A673 (cell line): Measurements from ENCODE around the gene AGBL2. TPM values are rescaled to one million over a fixed set of nuclear protein-coding genes. Genes with fewer than 3 reads are reported as not detected.
"Not testable (repeated sequence)": the region's sequence is repeated elsewhere in the genome, so short reads cannot be mapped to it uniquely, and the experiment has no call there.

Source experiments
- BruUV-seq: library from RNA; stranded (reverse); fragments of 400-500 nt; replicated peaks from 2 replicates; lab custom pipeline; 2021; lab: Mats Ljungman, UMichigan
- CTCF ChIA-PET: fragments of 300-600 bp; sonication (Branson Sonifier 250); formaldehyde crosslinking; loops from one replicate; lab custom pipeline; 2022; ENCODE audit warnings: antibody characterized with exemption; lab: Charles Lee
- POLR2A ChIA-PET: fragments of 300-600 bp; sonication (Branson Sonifier 250); formaldehyde crosslinking; loops from one replicate; lab custom pipeline; 2022; ENCODE audit warnings: antibody characterized with exemption; ENCODE audit not compliant: low non-redundant PET; lab: Charles Lee
- DNase-seq: peaks from one replicate; pipeline ENCODE4 v3.0.0-alpha.2; 2015; ENCODE audit warnings: low spot score
- H3K27ac ChIP-seq: fragments of 200-600 bp; sonication (generic); 2 replicates; pipeline ENCODE4 v1.5.1; 2016; ENCODE audit warnings: mixed run types, low read depth, mild to moderate bottlenecking, mixed read lengths, antibody characterized with exemption, low read length; ENCODE audit not compliant: poor library complexity, severe bottlenecking
- H3K27me3 ChIP-seq: fragments of 200-600 bp; sonication (generic); replicated peaks from 2 replicates; pipeline ENCODE4 v1.6.1; 2017; ENCODE audit warnings: mixed run types, low read depth, mild to moderate bottlenecking, mixed read lengths, antibody characterized with exemption, low read length; ENCODE audit not compliant: insufficient read depth, poor library complexity
- H3K36me3 ChIP-seq: fragments of 200-600 bp; sonication (generic); 2 replicates; pipeline ENCODE4 v1.6.1; 2016; ENCODE audit warnings: mixed run types, mild to moderate bottlenecking, mixed read lengths, antibody characterized with exemption, low read length; ENCODE audit not compliant: insufficient read depth, poor library complexity, severe bottlenecking
- H3K4me1 ChIP-seq: fragments of 200-600 bp; sonication (generic); 2 replicates; pipeline ENCODE4 v1.6.1; 2017; ENCODE audit warnings: mixed run types, mild to moderate bottlenecking, mixed read lengths, antibody characterized with exemption, low read length; ENCODE audit not compliant: insufficient read depth, poor library complexity, severe bottlenecking
- H3K4me3 ChIP-seq: fragments of 200-600 bp; sonication (generic); 2 replicates; pipeline ENCODE4 v1.5.1; 2016; ENCODE audit warnings: low read depth, mixed run types, mild to moderate bottlenecking, mixed read lengths, low read length; ENCODE audit not compliant: poor library complexity, severe bottlenecking
- H3K9me3 ChIP-seq: fragments of 200-600 bp; sonication (generic); 2 replicates; pipeline ENCODE4 v1.6.1; 2016; ENCODE audit warnings: mixed run types, low read depth, mild to moderate bottlenecking, mixed read lengths, antibody characterized with exemption, low read length; ENCODE audit not compliant: poor library complexity, severe bottlenecking
- CTCF ChIP-seq: fragments of 300-800, 200-600 bp; sonication (generic); conservative IDR thresholded peaks from 2 replicates; pipeline ENCODE4 v1.5.1; 2017; ENCODE audit warnings: low read depth, mild to moderate bottlenecking, antibody characterized with exemption, low read length, moderate library complexity, mixed read lengths
- EZH2 ChIP-seq: fragments of 200-600 bp; sonication (generic); IDR thresholded peaks from 2 replicates; pipeline ENCODE4 v1.6.1; 2017; ENCODE audit warnings: borderline replicate concordance, low read depth, mild to moderate bottlenecking, mixed read lengths, antibody characterized with exemption, low read length; ENCODE audit not compliant: poor library complexity, severe bottlenecking
- intact Hi-C: fragments of 100-400 bp; cut with micrococcal nuclease; formaldehyde crosslinking; loops from one replicate; pipeline ENCODE4 v1.10.0; 2022; ENCODE audit not compliant: unreplicated experiment
- total RNA-seq: library from RNA; stranded (reverse); gene quantifications from 2 replicates; pipeline ENCODE4 v1.2.3, GENCODE V29; 2021

Gene AGBL2
- total RNA-seq, 1 experiment from 2014 or later = 6.5 TPM

- H3K36me3 ChIP-seq = peaks cover 96% of the 10 kb centered on the region
- no peaks in the 10 kb centered on the region for H3K27me3 ChIP-seq
- H3K4me3 ChIP-seq = no peak overlapping the region
- POLR2A ChIA-PET = interaction anchor here (0.7 kb wide), 1 partner anchor 932 kb away, joined by 29 read pairs; no protein-coding TSS in a partner anchor
- CTCF ChIA-PET = no interaction called here
- TF ChIP-seq CTCF = no peak
- no peak for TF ChIP-seq EZH2
- DNase-seq = no peak
- no peaks in the 10 kb centered on the region for H3K9me3 ChIP-seq
- no TSS peak for BruUV-seq
- no peak overlapping the region for H3K27ac ChIP-seq
- intact Hi-C loops = no loop called here
- no peaks in the 10 kb centered on the region for H3K4me1 ChIP-seq
Measured at GRCh38 chr11:47750725-47751124, 35.6 kb upstream of the AGBL2 start.

- CTCF ChIA-PET, H3K27ac ChIP-seq, DNase-seq, intact Hi-C loops, H3K9me3 ChIP-seq, H3K4me3 ChIP-seq, BruUV-seq, H3K4me1 ChIP-seq, H3K27me3 ChIP-seq: not testable (repeated sequence)
- H3K36me3 ChIP-seq = peaks cover 99% of the 10 kb centered on the region
- POLR2A ChIA-PET = interaction anchor here (0.7 kb wide), 1 partner anchor 86 kb away, joined by 7 read pairs; no protein-coding TSS in a partner anchor
Measured at GRCh38 chr11:47742494-47742893, 27.3 kb upstream of the AGBL2 start.

- H3K4me1 ChIP-seq, CTCF ChIA-PET, H3K4me3 ChIP-seq, H3K9me3 ChIP-seq, H3K27me3 ChIP-seq, H3K27ac ChIP-seq, BruUV-seq, DNase-seq: not testable (repeated sequence)
- POLR2A ChIA-PET = interaction anchor here (0.7 kb wide), 1 partner anchor 87 kb away, joined by 4 read pairs; no protein-coding TSS in a partner anchor
- H3K36me3 ChIP-seq = peaks cover 98% of the 10 kb centered on the region
- intact Hi-C loops = loop anchor here (2.0 to 10.0 kb wide), 2 partner anchors 21 to 953 kb away; no protein-coding TSS in a partner anchor
Measured at GRCh38 chr11:47737817-47738216, 22.6 kb upstream of the AGBL2 start.

- no peak overlapping the region for H3K27ac ChIP-seq
- TF ChIP-seq CTCF = no peak
- no peak for TF ChIP-seq EZH2
- intact Hi-C loops = loop anchor here (5.0 to 10.0 kb wide), 2 partner anchors 70 to 947 kb away; no protein-coding TSS in a partner anchor
- no peak for DNase-seq
- CTCF ChIA-PET = no interaction called here
- POLR2A ChIA-PET = no interaction called here
- H3K36me3 ChIP-seq = peaks cover 98% of the 10 kb centered on the region
- no peak overlapping the region for H3K4me3 ChIP-seq
- H3K27me3 ChIP-seq = no peaks in the 10 kb centered on the region
- H3K4me1 ChIP-seq = no peaks in the 10 kb centered on the region
- H3K9me3 ChIP-seq = no peaks in the 10 kb centered on the region
- no TSS peak for BruUV-seq
Measured at GRCh38 chr11:47732271-47732670, 17.1 kb upstream of the AGBL2 start.
